Inflammatory macrophage treated with lipopolysaccharide for 1 hour (primary cell): ENCODE measurements around the gene HSPA6.
"Not testable (repeated sequence)": the region's sequence is repeated elsewhere in the genome, so short reads cannot be mapped to it uniquely, and the experiment has no call there.

Experiments
- DNase-seq, 2 donors: peaks; one replicate each; pipeline ENCODE4 v3.0.0-alpha.2; 2020 to 2022

HSPA6 gene

DNA sequence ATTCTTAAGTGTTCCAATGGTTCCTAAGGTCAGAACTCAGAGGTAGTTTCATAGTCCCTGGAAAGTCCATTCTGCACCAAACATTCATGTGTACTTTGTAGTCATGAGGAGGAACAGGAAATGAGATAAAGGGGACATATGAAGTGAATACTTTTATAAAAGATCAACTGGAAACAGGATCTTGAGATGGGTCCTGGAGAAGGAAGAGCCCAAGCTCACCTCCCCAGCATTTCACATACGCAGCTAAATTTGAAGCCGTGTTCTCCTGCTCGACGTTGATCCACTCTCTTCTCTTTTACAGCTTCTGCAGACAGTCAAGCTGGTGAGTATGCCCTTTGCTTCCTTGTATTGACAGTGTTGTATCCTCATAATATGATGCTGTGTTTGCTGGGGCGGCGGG lies 18.7 kb upstream of the HSPA6 start:
- peak; percentile 74 to 89 for DNase-seq

- peak; percentile 97 to 99 for DNase-seq
These were observed 17.8 kb upstream of the HSPA6 start for GRCh38 chr1:161506336-161507223.

- DNase-seq, result no peak
These were observed 13.9 kb upstream of the HSPA6 start for GRCh38 chr1:161510477-161510876.

DNA sequence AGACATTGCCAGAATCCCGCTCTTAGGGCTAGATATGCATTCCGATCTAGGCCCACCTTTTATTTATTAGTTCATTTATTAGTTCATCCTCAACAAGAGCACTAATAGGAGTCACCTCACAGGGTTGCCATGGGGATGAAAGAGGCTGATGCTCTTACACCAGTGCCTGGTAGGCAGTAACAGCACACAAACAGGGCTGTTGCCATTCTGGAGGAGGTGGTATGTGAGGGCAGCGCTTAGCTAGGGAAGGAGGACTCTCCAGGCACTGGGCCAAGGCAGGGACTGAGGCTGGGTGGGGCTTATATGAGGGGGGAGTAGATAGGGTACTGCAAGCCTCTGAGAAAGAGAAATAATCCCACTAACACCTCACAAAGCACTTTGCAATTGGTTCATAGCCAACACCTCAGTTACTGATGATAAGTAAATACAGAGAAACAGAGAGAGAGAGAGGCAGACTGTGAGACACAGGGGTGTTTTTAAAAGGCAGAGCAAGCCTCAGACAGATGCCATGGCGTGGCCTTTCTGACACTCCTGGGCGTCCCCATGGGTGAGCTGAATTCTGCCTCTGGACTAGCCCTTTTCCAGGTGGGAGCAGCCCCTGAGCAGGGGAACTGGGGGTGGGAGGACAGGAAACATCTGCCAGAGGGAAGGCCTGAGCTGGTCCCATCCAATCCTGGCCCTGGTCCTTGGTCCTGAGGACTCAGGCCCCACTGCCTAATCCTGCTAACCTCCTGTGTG lies 13.2 kb upstream of the HSPA6 start:
- no peak for DNase-seq

DNA sequence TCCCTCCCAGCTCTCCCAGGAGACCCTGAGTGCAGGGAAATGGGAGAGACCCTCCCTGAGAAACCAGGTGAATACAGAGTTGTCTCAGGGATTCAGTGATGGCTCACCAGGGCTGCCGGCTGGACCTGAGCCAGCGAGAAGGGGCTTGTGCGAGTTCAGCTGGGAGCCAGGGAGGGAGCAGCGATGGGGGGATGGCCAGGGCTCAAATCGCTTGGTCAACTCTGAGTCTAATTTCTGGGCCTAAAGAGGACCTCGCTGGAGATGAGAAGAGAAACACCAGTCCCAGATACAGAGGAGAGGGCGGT lies 12.6 kb upstream of the HSPA6 start:
- DNase-seq, result no peak

DNA sequence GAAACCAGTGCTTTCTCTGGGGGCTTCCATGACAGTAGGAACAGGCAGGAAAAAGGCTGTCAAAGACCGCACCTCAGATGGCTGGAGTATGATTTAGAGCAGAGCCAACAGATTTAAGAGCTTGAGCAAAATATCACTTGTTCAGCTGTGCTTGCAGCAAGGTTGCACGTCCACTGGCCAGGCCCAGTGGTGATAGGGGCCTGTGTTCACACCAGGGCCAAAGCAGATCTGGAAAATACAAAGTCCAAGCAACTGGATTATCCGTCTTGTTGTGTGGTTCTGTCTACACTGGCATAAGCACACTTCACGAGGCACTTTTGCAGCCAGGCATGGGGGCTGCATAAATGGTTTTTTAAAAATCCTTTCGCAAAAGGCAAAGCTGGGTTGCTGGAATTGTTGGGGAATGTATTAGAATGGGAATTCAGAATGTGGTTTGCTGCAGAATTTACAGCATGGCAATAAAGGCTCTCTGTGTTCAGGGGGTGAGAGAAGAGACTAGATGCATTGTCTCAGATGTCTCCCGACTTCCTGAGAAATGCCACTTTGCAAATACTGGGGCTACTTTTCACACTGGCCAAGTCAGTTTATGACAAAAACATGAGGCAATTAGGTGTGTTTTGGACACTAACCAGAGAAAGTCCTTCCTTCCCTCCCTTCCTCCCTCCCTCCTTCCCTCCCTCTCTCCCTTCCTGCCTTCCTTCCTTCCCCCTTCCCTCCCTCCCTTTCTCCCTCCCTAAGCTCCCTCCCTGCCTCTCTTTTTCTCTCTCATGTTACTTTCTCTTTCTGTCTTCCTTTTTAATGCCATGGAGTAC lies 11.5 kb upstream of the HSPA6 start:
- DNase-seq, result not testable (repeated sequence)

- DNase-seq, result not testable (repeated sequence)
These were observed 10.9 kb upstream of the HSPA6 start for GRCh38 chr1:161513448-161513780.

DNA sequence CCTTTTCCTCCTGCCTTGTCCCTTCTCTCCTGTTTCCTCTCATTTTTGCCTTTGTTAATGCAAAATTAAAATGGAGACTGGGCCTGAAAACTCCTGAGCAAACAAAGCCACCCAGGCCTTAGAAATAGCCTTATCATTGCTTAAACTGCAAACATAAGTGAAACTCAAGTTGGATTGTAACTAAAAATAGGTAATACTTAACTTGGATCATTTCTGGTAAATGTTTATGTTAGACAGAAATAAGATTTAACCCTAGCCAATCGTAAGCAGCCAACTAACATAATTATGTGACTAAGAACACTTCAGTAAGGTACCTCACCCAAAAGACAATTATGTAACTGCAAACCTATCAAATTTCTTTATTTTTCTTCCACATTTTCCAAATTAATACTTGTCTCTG lies 10.4 kb upstream of the HSPA6 start:
- not testable (repeated sequence) for DNase-seq

GRCh38 chr1:161523041-161523816 lies 1.1 kb upstream of the HSPA6 start:
- not testable (repeated sequence) for DNase-seq

DNA sequence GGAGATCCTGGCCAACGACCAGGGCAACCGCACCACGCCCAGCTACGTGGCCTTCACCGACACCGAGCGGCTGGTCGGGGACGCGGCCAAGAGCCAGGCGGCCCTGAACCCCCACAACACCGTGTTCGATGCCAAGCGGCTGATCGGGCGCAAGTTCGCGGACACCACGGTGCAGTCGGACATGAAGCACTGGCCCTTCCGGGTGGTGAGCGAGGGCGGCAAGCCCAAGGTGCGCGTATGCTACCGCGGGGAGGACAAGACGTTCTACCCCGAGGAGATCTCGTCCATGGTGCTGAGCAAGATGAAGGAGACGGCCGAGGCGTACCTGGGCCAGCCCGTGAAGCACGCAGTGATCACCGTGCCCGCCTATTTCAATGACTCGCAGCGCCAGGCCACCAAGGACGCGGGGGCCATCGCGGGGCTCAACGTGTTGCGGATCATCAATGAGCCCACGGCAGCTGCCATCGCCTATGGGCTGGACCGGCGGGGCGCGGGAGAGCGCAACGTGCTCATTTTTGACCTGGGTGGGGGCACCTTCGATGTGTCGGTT lies 477 bp downstream of the HSPA6 start:
- not testable (repeated sequence) for DNase-seq

- not testable (repeated sequence) for DNase-seq
These were observed 981 bp downstream of the HSPA6 start for GRCh38 chr1:161525321-161525720.

- DNase-seq, result not testable (repeated sequence)
These were observed 1.6 kb downstream of the HSPA6 start for GRCh38 chr1:161525918-161526317.

GRCh38 chr1:161528550-161528949 lies 4.2 kb downstream of the HSPA6 start:
- DNase-seq, result not testable (repeated sequence)

- DNase-seq, result not testable (repeated sequence)
These were observed 5.2 kb downstream of the HSPA6 start for GRCh38 chr1:161529463-161530104.

GRCh38 chr1:161530158-161530557 lies 5.8 kb downstream of the HSPA6 start:
- peak; percentile 39 to 82 for DNase-seq

DNA sequence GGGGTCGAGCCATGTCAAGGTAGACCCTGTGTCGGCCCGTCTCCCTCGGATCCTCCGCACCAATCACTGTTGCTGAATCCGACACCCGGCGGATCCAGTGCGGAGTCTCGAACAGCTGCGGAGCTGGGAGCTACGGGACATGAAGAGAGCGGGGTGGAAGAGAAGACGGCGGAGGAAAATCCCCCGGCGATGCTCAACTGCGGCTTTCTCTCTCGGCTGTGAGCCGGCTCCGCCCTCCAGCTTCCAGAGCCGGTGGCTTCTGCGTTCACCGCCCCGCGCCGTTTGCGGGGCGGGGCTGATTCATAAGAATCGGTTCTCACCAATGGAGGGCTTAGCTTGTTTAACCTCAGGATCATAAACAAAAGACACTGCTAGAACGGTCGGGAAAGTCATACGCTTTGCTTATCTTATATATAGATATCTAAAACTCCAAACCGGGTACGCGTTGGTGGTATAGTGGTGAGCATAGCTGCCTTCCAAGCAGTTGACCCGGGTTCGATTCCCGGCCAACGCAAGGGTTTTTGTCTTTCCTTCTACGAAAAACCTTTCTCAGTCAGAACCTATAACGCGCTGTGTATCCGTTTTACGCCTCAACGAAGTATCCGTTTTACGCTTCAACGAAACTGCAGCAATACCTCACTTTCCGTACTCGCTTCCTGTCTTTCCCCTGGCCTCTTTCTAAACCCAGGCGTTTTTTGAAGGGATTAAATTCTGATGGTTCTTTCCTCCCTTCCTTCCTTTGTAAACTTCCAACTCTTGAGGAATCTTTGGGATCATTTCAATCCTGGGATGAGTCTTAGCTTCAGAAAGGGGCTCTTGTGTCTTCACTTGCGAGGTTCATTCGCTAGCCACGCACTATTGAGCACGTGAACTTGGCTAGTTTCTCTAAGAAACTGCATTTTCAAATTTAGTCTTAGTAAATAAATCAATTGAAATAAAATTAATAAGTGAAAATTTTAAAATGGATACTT lies 6.6 kb downstream of the HSPA6 start:
- DNase-seq, result peak; percentile 84 to 97

- DNase-seq, result no peak
These were observed 7.8 kb downstream of the HSPA6 start for GRCh38 chr1:161531986-161532643.

DNA sequence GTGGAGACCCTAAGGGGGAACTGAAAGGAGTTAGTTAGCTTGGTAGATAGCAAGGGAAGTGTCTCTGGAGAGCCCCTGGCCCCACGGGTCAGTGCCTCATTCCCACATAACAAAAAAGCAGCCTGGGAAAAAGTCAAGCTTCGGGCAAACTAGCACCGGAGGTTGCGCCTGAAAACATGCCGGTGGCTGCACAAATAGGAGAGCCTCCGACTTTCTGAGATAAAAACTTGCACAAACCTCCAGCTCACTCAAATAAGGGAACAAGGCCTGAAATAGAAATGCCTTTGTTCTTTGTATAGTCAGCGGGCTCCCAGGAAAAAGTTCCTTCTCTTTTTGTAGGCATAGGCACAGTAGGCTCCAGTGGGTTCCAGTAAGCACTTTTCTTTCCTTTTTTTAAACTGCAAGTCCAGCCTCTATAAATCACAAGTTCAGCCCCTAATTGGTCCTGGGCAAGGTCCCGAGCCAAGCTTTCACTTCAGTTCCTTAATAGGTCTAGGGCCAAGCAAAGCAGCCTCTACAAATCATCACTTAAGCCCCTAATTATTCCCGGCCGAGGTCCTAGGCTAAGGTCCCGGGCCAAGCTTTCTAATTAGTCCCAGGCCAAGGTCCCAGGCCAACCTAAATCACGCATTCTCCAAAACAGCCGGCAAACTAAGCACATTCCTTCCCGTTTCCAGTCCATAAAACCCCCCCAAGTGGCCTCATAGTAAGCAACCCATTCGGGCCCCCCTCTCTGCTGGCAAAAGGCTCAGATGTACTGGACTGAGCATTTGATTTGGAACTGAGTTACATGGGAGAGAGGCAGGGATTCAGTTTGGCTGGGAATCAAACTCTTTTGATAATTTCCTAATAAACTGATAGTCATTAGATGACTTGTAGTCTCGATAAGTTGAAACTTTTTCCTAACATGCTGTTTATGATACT lies 8.6 kb downstream of the HSPA6 start:
- DNase-seq, result peak; percentile 28 to 46
